NCI-H2196 treated with DMSO at 0.1 percent for 48 hours (cell line): Measurements from ENCODE around the gene CCDC150.
"Not testable (repeated sequence)": the region's sequence is repeated elsewhere in the genome, so short reads cannot be mapped to it uniquely, and the experiment has no call there.

Experiments
- DNase-seq: peaks from one replicate; lab custom pipeline; 2025; ENCODE audit not compliant: unreplicated experiment; lab: John Stamatoyannopoulos, UW

The CCDC150 gene

DNA sequence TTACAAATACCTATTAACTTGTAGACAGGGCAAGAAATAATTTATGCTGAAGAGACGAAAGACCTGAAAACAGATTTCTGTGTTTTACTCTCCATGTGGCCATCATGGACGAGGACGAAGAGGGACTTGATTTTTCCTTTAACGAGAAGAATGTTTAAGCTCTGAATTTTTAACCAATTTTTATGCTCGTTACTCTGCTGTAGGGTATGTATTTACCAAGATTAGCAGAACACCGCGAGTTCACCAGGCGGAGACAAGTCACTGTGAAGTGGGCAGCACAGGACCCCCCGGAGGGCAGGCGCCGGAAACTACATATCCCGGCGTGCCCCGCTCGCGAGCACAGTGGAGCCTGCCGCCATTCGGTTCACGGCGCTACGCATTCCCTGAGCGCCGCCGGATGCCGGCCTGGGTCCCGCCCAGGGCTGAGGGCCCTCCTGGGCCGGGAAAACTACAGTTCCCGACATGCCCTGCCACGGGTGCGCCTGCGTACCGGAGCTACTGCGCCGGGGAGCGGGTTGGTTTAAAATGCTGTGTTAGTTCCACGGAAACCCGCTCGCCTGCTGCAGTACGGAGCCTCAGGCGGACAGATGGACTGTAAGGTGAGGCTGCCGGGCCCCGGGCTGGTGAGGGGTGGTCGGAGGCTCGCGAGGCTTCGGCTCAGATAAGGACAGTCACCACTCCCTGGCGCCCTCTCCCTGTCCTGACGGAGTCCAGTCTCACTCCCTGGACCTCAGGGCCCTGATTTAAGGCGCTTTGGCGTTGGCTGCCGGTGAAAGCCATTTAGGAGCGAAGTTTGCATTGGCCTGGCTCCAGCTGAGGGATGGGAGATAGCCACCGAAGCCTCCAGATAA lies at the start of gene CCDC150:
CCDC150 (plus strand) TSS at position 536 of the 851 bp plus-strand sequence; CDS start at position 588, 52 bp downstream.
- DNase-seq: peak; percentile 91

DNA sequence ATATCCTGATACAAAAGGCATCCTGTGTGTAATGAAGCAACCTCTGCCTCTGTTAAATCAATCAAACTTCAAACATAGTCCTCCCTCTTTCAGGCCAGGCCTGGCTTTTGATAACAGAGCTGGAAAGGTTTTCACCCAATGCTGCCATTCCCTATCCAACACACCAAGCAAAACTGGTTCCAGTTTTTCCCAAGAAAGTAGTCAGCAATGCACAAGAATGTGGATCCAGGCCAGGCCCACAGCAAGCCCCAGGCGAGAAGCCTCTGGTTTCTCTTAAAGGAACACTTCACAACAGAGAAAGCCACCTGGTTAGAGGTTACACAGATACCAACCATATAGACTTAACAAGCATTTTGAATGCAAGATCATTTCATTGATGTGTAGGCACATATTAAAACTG lies 49.2 kb upstream of the CCDC150 start:
- DNase-seq: no peak

DNA sequence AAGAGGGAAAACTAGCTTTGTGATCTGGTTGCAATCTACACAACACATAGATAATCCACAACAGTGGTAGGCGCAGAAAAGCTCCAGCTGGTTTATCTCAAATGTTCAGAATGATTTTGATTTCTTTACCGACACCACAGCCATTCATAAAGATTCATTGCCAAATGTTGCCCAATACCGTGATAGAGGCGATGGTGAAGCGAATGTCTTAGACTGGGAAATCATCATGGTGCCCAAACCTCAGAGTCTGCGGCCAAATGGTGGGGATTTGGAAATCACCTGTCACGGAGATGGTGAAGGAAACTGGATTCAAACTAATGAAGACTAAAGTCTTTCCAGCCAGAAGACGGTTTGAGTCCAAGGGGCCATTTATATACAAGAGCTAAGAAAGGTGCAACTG lies 48.5 kb upstream of the CCDC150 start:
- DNase-seq: no peak

DNA sequence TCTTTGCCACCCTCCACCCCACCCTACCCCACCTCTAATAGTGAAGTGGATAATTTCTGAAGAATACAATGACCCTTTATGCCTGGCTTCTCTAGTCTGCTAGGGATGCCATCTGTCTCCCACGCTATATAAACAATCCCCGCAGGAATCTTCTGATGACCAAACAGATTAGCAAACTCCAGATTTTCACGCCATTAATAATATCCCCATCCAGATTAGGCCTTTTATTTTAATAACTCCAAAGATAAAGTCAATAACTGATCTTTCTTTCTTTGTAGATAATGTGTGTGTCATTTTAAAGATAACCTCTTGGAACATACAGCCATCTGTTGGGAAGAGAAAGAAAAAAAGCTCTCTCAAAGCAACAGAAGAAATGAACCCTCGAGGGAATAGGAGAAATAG lies 47.9 kb upstream of the CCDC150 start:
- DNase-seq: no peak

DNA sequence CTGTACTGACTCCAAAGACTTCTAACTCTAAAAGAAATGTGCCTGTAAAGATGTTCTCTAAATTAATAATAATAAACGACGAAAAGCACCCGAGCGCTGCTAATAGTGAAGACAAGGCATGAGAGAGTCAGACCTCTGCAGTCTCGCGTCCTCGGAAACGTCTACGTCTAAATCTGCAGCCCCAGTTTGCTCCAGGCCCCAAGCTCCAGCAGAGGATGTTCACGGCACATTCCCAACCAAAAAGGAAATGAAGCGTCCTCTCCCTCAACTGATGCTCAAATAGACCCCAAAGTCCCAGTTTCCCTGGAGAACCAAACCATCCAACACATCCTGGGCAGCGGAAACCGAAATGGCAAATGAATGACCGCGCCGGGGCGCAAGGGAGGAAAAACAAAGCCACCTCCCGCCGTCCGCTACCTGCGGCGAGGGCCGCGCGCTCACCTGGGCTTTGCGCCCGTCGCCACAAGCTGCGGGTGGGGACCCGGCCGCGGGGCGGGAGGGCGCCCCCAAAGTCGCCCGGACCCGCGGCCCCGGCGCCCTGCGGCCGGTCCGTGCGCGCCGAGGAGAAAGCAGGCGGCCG lies 47.1 kb upstream of the CCDC150 start:
- no peak for DNase-seq

DNA sequence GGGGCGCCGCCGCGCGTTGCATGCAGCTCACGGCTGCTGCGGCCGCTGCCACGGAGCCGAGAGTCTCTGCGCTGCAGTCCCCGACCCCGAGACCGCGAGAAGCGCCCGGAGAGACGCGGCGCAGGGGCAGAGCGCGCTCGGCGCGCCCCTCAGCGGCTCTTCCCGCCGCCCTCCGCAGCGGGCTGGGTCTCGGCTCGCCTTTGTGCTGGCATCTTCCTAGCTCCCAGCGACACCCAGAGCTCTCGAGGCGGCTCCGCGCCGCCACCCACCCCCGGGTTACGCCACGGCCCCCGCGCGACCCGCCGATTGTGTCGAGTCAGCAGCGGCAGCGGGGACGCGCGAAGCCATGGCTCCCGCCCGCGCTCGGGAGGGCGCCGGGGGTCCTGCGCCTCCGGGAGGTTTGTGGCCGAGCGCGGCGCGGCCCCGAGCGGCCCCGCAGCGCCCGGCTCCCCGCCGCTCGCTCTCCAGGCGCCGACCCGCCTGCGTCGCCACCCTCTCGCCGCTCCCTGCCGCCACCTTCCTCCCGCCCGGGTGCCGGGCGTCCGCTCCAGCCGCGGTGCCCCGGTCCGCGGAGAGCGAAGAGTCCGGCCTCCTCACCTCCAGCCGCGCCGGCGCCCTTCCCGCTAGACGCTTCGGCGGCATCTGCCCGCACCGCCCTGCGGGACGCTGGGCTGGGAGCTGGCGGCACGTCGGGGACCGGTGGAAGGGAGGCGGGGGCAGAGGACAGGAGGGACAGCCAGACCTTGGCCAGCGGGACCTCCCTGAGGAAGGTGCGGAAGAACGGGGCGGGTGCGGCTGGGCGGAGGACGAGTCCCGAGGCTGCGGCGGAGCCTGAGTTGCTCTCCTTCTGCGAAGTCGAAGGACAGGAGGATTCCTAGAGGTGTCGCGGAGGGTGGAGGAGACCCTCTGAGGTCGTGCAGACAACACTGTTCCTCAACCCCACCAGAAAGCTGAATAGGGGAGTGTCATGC lies 46.3 kb upstream of the CCDC150 start, which contains the start of gene HECW2:
HECW2 (minus strand) TSS at position 644 of the 971 bp plus-strand sequence.
- DNase-seq: no peak

DNA sequence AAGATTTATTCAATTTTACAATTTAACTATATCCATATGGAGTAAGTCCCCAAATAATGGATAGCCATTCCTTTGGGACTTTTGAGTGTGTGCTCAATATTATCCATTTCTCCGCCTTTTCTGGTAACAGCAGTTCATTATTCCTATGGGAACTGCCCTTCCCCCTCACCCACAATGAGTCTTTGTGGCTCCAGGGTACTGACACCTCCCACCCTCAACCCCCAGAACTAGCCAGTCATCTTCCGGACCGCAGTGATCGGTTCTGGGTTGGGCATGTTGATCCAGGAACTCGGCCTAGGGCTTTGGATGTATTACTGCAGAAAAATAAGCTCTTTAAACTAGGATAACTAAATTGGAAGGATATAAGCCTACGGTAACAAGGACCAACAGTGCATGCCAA lies 45.4 kb upstream of the CCDC150 start:
- no peak for DNase-seq

DNA sequence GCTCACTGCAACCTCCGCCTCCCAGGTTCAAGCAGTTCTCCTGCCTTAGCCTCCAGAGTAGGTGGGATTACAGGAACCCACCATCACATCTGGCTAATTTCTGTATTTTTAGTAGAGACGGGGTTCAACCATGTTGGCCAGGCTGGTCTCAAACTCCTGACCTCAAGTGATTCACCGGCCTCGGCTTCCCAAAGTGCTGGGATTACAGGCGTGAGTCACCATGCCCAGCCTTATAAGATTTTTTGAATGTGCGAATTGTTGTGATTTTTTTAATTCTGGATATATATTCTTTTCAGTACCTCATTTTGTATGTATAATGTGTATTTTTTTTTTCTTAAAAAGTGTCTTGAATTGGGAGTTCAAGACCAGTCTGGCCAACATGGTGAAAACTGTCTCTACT lies 42.0 kb upstream of the CCDC150 start:
- no peak for DNase-seq

DNA sequence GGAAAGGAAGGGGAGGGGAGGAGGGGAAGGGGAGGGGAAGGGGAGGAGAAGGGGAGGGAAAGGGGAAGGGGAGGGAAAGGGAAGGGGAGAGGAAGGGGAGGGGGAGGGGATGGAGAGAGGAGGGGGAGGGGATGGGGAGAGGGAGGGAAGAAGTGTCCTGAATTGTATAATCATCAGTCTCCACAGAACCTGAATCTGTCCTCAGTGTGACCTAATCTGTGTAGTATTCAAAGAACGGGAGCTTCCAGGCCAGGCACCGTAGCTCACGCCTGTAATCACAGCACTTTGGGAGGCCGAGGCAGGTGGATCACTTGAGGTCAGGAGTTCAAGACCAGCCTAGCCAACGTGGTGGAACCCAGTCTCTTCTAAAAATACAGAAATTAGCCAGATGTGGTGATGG lies 41.1 kb upstream of the CCDC150 start:
- DNase-seq: no peak

DNA sequence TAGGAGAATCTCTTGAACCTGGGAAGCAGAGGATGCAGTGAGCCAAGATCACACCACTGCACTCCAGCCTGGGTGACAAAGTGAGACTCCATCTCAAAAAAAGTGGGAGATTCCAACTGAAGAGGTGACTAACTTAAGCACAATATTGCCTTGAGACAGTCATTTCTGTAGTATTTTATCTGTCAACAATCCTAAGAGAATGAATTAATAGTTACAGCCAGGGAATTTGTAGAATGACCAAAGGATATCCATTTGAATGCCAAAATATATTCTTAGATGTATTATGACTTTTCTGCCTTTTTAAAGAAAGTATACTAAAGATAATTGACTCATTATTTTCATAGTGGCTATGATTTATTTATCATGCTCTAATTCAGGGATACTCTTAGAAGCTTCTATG lies 40.7 kb upstream of the CCDC150 start:
- DNase-seq: no peak

DNA sequence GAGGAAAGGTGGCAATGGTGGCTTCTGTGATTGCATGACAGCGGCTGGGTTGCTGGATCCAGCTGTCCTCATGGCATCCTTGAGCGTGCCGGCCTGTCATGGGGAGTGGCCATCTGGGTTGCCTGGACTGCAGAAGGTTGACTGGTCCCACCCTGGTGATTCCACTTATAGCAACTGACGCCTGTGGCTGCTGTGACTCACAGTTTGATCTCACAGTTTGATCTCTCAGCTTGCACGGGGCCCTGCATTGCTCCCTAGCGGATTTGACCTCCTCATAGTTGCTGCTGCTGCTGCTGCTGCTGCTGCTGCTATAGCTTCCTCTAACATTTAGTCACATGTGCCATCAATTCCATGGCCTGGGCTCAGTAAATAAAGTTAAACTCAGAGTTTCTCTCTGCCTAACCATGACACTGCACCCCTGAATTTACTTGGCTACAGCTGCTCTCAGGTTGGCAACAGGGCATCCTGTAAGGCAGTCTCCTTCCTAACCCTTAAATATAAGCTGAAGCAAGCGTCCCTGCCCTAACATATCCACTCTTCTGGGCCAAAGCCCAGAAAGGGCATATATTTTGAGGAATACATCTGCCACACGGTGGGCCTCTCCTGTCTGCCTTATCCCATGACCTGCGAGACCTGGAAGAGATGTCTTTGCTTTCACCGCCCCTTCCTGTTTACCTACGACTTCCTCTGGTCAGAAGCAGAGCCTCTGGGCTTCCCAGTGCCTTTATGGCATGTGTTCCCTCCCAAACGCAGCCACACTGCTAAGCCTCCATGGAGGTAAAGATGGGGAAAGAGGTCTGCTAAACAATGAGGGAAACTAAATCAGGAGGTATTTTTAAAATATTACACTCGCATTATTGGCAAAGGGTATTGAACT lies 37.8 kb upstream of the CCDC150 start:
- DNase-seq: no peak

DNA sequence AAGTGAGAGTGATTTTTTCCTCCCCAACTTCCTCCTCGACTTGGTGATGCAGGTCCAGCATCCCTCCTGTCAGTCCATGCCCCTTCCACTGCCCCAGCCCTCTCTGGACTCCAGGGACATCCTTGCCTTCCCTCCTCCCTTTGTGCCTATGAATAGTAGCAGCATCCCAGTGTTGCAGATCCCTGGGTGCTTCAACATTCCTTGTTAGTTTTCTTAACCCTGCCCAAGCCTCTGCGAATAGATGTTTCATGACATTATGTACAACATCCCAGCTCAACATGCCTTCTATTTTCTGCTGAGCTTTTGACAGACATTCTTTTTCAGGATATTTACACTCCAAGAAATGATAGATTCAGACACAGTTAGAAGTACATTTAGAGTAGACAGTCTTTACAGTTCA lies 35.3 kb upstream of the CCDC150 start:
- no peak for DNase-seq

DNA sequence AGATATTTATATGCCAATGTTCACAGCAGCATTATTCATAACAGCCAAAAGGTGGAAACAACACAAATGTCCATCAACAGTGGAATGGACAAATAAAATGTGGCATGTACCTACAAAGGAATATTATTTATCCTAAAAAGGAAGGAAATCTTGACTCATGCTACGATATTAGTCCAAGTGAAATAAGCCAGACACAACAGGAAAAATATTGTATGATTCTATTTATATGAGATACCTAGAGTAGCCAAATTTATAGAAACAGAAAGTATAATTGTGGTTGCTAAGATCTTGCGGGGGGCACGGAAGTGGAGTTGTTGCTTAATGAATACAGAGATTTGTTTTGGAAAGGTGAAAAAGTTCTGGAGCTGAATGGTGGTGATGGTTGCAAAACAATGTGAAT lies 33.0 kb upstream of the CCDC150 start:
- DNase-seq: no peak

DNA sequence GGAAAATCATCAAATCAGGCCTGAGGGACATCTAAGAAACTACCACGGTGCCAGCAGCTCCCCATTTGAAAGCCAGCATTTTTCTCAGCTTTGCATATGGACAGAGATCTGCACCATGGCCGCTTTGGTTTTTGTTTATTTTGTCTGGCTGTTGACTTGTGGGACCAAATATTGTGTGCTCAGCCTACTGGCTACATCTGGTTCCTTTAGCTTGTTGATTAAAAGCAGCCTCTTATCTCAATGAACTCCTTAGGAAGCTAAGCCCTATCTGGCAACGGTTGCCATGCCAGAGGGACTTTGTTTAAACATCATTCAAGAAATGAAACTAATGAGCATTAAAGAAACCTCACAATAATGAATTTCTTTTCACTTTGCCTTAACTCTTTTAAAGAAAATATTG lies 32.4 kb upstream of the CCDC150 start:
- DNase-seq: no peak

DNA sequence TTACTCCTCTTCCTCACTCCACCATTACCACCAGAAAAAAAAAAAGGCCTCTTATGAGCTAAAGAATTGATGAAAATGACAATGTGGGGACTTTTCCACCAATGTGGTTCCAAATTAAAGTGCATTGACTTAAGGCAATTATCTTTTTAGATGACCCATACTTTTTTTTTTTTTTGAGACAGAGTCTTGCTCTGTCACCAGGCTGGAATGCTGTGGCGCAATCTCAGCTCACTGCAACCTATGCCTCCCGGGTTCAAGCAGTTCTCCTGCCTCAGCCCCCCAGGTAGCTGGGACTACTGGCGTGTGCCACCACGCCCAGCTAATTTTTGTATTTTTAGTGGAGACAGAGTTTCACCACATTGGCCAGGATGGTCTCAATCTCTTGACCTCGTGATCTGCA lies 31.6 kb upstream of the CCDC150 start:
- DNase-seq: not testable (repeated sequence)

DNA sequence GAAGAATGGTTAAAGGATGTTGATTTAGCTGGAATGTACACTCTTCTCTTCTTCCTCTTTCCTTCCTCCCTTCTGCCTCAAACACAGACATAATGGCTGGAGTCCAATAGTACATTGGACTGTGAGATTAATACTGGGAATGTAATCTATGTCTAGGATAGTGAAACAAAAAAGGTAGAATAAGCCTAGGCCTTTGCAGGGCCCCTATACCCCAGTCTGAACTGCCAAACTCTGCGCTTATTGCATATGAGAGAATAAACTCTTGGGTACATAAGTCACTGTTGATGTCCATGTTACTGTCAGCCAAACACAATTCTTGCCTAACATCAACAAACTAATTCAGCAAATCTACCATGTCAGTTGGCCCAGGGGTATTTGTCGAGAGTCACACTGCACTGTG lies 29.7 kb upstream of the CCDC150 start:
- no peak for DNase-seq

DNA sequence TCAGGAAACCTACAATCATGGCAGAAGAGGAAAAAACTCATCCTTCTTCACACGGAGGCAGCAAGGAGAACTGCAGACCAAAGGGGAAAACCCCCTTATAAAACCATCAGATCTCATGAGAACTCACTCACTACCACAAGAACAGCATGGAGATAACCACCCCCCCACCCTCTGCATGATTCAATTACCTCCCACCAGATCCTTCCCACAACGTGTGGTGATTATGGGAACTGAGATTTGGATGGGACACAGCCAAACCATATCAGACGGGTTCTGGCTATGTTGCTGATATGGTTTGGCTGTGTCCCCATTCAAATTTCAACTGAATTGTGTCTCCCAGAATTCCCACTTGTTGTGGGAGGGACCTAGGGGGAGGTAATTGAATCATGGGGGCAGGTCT lies 28.7 kb upstream of the CCDC150 start:
- no peak for DNase-seq

DNA sequence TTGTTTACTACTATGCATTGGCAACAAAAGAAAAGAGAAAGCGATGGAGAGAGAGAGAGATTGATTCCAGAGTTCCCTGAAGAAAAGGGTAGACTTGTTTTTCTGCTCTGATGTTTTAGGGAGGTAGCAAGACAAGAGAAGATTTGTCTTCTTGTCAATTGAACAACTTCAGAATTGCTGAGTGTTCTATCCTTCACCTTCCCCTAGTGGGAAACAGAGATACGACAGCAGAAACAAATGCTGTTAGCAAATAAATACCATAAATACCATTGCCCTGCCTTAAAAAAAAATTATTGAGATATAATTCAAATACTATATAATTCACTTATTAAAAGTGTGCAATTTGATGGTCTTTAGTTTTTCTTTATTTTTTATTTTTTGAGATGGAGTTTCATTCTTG lies 26.2 kb upstream of the CCDC150 start:
- no peak for DNase-seq

DNA sequence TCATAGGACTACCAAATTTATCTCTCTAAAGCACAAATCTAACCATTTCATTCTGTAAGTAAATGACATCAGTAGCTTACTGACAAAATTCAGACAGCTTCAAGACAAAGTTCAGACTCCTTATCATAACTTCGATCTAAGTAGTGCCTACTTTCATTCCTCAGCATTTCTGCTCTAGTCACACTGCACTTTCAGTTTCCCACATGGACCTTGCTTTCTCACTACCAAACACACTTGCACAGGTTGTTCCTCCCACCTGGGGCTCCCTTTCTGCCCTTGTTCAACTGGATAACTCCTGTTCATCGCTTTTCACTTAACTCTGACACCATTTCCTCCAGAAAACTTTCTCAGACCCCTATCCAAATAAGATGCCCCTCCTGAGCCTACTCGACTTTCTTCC lies 22.1 kb upstream of the CCDC150 start:
- DNase-seq: no peak

DNA sequence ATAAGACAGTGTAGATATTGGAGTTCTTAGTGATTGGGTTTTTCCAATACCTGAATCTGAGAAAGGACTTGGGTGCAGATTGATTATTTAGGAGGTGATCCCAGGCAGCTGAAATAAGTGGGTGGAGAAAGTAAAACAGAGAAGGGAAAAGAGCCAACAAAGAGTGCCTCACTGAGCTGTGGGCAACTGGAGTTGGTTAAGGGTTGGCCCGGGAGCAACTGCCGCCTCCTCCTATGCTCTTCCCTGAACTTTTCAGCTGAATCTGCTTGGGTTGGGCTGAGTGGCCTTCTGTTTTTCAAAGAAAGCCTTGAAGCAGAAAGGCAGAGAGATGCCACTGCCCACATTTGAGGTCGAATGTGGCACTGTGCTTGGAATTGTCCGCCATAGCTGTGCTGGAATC lies 20.9 kb upstream of the CCDC150 start:
- no peak for DNase-seq

DNA sequence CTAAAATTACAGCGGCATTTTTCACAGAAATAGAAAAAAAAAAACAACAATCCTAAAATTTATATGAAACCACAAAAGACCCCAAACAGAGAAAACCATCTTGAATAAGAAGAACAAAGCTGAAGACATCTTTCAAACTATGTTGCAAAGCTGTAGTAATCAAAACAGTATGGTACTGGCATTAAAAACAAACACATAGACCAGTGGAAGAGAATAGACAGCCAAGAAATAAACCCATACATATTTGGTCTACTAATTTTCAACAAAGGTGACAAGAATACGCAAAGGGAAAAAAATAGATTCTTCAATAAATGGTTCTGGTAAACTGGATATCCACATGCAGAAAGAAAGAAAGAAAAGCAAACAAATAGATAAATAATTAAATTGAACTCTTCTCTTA lies 9.0 kb upstream of the CCDC150 start:
- DNase-seq: no peak
